HG02588 (cell line): ENCODE results near the gene ARRB1.
"Not testable (repeated sequence)": the region's sequence is repeated elsewhere in the genome, so short reads cannot be mapped to it uniquely, and the experiment has no call there.

Experiments used
- ATAC-seq: cut with Tn5 transposase; IDR thresholded peaks from one replicate; pipeline ENCODE4 v1.9.1; 2021; ENCODE audit warnings: mild to moderate bottlenecking, moderate library complexity; ENCODE audit not compliant: unreplicated experiment

ARRB1 gene

DNA sequence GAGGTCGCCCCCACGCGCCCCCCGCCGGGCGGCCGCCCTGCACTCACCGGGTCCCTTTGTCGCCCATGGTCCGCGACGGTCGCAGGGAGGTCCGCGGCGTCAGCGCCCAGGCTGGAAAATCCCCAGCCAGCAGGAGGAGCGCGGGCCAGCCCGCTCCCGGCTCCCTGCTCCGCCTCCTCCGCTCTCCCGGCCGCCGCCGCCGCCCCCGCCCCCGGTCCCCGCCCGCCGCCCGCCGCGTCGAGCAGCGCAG, at the start of gene ARRB1:
Gene ARRB1, minus strand, starts transcription at position 121 of the 250 bp plus-strand sequence. Its CDS starts 54 bp downstream, at position 67.
- ATAC-seq = no peak

DNA sequence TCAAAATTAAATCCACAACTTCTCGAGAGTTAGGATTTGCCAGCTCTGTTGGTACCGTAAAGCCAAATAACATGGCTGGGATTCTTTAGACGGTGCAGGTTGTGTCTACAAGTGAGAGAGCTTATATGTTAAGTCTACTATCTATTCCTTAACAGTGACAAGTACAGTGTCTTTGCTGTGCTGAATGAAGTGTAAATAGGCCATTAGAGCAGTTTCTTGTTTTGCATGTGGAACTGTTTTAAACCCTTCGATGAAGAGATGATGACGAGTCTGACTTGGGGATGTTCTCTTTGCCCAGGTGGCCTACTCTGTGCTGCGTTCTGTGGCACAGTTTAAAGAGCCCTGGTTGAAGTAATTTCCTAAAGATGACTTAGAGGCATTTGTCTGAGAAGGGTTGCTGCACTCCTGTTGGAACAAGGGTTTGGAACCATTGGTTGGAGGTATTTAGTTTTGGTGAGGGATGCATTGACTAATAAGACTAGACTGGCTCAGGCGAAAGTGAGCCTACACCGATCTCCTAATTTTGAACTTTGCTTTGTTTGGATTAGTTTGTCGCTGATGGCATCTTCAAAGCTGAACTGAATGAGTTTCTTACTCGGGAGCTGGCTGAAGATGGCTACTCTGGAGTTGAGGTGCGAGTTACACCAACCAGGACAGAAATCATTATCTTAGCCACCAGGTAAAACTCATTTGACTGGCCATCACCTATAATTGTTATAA, 48.8 kb upstream of the ARRB1 start:
- ATAC-seq = no peak

DNA sequence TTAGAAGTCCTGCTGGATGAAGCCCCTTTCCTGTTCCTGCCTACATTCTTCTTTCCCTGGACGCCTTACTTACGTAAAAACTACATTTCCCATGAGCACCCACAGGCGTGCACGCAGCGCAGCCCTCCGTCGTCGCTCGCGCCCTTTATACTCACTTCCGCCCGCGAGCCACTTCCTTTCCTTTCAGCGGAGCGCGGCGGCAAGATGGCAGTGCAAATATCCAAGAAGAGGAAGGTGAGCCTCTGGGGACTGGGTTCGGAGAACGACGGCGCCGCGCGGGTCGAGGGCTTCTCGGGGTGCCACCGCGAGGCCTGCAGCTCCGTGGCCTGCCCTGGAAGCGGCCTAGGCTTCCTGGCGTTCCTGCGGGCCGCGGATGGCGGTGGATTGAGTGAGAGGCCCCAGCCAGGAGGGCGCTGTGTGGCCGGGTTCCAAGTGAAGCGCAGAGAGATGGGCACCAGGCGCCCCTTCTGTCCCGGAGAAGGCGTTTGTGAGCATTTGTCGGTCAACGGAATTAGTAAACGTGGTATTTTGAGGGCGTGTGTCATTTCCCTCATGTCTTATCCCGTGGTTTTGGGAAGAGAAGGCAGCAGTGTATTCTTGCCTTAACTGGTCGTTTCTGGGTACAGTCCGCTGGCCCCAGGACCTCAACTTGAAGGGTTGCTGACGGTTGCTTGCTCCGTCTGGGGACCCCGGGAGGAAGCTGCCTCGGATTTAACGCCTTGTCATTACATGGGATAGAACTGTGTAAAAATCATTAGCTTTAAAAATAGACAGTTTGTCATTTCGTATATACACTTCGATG, 48.1 kb upstream of the ARRB1 start, which contains the start of gene RPS3:
Gene RPS3, plus strand, starts transcription at position 175 of the 802 bp plus-strand sequence. Its CDS starts 30 bp downstream, at position 205.
- ATAC-seq = peak; percentile 81

DNA sequence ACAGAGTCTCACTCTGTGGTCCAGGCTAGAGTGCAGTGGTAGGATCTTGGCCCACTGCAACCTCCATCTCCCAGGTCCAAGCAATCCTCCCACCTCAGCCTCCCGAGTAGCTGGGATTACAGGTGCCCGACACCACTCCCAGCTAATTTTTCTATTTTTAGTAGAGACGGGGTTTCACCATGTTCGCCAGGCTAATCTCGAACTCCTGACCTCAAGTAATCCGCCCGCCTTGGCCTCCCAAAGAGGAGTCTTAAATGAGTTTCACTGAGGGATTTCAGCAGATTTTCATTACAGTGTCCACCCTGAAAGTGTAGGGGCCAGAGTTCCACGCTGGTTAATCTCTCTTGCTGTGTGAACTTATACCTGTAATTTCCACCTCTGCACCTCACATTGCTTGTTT, 47.4 kb upstream of the ARRB1 start:
- no peak for ATAC-seq

DNA sequence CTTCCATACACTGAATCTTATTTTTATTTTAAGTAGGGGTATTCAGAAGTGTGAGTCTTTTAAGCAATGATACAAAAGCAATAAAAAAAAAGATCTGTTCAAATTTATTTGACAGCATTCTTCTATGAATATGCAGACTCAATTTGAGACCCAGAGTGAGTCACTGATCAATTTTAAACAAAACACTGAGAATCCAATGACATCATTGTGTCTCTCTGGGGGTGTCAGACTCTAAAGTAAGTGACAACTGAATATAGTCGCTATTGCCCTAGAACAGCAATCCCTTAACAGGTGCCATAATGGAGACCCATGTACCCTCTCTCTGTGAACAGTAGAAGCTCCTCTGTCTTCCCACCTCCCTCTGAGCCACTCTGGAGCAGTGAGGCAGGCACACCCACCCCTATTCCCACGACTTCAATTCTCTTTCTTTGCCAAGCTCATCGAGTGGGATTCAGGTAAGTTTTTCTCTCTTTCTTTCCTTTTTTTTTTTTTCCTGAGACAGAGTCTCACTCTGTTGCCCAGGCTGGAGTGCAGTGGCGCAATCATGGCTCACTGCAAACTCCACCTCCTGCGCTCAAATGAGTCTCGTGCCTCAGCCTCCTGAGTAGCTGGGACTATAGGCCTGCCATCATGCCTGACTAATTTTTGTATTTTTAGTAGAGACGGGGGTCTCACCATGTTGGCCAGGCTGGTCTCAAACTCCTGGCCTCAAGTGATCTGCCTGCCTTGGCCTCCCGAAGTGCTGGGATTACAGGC, 42.8 kb upstream of the ARRB1 start:
- no peak for ATAC-seq

DNA sequence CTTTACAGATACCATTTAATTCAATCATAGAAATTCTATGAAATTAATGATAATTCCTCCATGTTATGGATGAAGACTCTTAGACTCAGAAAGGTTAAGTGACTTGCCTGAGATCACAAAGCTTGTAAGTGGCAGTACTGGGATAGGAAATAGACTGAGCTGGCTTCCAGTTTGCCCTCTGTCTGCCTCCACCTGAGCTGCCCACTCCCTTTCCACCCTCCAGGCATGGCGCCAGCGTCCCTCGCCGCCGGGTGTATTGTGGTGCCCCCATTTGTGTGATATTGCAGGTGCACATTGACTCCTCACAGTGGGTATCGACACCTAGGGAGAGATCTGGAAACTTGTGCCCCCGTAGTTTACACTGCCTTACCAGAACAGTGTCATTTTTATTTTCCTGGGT, 38.5 kb upstream of the ARRB1 start:
- ATAC-seq = no peak

DNA sequence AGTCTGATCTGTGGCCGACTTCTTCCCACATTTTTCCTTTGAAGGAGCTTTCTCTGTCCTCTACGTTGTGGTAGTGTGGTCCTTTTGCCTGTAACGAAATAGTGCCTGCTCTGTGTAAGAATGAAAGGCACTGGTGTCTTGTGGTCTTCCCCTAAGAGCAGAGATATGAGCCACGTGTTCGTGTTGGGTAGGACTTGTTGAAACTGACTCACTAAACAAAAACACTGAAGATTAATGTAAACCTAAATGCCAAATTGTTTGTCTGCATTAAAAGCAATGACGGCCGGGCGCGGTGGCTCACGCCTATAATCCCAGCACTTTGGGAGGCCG, 37.8 kb upstream of the ARRB1 start:
- no peak for ATAC-seq

DNA sequence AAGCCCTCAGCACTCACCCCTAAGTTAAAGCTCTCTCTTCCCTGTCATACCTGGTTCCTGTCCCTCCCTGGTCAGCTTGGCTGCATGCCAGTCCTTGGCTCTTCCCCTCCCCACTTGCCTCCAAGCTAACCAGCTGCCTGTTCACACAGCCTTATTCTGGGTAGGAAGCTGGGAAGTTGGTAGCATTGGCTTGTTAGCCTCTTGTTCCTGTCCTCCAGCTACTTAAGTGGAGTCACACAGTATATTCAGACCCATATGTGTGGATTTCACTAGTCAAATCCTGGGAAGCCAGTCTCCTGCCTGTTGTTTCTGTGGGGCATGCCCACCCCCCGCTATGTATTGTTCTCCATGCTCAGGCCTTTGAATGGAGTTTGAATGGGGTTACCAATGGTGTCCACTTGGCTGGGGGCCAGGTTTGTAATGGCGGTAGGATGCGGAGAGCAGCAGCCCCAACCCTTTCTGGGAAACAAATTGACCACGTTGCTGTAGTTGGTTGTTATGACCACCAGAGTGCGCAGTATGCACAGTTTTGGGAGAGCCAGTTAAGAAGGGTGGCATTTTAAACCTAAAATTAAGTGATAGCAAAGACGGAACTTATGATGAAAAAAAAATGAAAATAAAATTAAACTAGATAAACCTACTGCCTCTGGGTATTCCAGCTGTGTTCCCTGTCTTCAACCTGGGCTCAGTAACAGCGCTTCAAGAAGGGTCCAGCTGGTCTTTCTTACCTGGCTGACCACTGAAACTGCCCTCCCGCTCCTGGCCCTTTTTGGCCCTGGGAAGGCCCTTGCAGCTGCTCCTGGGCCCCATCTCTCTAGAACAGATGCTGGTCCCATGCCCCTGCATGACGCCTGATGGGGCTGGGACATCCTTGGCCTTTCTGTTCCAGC, 37.2 kb upstream of the ARRB1 start:
- no peak for ATAC-seq

DNA sequence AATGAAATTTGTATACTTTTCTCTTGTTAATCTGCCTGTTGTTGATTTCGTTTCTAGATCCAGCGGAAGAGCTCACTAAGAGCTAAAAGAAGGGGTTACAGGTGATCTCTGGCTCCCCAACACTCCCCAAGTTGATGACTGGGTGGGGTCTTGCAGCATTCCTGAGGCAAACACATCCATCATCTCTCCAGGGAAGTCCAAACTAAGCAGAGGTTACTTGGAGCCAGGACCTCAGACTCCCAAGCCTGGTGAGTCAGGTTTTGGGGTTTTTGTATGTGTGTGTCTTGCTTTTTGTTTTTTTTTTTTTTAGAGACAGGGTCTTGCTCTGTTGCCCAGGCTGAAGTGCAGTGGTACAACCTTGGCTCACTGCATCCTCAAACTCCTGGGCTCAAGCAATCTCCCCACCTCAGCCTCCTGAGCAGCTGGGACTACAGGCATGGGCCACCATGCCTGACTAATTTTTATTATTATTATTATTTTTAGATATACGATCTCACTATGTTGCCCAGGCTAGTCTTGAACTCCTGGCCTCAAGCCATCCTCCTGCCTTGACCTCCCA, 36.4 kb upstream of the ARRB1 start:
- no peak for ATAC-seq

DNA sequence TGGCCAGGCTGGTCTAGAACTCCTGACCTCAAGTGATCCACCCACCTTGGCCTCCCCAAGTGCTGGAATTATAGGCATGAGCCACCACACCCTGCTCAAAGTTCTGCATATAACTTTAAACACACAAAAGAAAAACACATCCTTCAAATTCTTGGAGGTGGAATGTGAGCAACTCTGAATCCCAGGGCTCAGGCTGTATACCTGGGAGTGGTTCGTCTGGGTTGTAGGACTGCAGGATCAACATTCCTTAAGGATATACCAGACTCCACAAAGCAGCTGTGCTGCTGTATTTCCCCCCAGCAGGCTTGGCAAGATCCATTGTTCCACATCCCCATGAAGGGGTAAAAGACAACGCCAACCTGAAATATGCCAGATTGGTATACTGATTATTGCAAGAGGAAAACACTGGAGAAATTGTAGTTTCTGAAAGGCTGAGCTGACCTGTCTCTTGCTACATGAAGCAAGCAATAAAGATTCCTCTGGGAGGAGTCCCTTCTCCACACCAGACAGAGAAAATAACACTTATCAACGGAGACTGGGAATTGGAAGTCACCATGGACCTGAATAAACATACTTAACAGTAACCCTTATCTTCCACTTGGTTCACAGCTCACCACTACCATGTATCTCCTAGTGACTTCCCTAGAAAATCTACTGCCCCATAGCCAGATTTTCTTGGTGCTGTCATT, 35.6 kb upstream of the ARRB1 start:
- no peak for ATAC-seq

DNA sequence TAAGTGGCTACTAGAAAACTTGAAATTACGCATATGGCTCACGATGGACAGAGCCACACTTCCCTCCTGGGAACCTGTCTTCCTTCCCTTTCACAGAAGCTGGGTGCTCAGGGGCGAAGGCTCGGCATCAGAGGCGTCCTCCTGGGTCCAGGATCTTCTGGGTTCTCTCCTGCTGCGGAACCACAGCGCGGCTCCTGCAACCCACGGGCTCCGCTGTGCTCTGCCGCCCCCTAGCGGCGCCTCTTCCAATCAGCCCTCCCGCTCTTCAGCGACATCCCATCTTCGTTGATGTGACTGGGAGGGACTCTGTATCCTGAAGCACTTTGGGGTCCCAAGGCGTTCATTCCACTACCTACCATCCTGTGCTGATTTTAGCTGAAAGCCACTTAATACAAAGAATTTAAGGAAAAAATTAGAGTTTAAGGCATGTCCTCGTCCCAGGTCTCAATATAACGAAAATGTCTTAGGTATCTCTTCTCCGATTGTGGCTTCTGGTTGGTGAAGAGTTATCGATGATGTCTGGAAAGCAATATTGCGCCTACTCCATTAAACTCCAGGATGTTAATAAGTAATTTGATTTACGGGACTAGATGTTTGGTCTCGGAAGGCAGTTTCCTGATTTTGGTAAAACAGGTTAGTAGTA, 33.1 kb upstream of the ARRB1 start:
- no peak for ATAC-seq

DNA sequence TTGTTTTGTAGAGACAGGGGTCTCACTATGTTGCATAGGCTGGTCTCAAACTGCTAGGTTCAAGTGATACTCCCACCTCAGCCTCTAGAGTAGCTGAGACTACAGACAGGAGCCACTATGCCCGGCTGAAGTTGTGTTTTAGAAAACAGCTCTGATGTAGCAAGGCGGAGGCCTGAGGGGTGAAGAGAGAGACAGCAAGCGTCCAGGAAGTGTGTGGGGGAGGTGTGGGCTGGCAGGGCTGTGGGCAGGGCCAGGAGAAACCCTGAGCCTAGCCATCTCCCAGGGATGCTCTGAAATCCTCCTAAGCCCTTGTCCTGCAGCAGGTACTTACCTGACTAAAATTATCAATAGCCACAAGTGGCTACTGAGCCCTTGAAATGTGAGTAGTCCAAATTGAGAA, 31.8 kb upstream of the ARRB1 start:
- no peak for ATAC-seq

DNA sequence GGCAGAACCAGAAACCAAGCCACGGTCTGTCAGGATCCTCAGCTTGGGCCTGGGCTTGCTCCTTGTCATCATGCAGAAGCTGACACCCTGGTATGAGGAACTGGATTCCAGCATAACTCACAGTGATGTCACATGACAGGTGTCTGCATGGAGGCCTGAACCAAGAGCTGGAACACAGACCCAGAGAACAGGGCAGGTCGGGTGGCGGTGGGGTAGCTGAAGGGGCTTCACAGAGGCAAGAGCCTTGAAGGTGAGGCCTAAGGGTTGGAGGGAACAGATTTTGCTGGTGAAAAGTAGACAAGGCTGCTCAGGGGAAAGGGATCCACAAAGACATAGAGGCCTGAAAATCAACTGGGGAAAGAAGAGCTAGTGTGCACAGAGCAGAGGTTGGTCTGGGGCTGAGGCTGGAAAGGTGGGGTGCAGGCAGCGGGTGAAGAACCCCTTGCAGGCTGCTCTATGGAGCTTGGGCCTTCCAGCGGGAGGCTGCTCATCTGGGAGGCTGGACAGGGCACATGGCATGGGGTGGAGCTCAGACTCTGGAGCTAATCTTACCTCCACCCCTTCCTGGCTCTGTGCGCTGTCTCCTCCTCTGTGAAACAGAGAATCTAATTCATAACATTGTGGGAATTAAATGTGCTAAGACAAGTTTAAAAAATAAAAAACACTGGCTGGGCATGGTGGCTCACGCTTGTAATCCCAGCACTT, 29.4 kb upstream of the ARRB1 start:
- no peak for ATAC-seq

DNA sequence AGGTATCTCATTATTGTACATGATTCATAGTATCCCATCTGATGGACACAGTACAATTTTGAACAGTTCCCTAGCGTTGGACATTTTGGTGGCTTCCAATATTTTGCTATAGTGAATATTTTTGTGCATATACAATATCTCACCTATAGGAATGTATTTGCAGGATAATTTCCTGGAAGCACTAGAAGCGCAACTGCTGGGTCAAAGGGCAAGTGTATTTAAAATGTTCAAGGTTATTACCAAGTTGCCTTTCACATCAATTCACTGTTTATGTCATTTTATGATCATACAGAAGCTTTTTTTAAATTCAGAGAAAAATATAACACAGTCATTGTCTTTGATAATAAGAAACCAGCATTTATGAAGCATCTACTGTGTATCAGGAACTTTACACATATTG, 28.8 kb upstream of the ARRB1 start:
- no peak for ATAC-seq

DNA sequence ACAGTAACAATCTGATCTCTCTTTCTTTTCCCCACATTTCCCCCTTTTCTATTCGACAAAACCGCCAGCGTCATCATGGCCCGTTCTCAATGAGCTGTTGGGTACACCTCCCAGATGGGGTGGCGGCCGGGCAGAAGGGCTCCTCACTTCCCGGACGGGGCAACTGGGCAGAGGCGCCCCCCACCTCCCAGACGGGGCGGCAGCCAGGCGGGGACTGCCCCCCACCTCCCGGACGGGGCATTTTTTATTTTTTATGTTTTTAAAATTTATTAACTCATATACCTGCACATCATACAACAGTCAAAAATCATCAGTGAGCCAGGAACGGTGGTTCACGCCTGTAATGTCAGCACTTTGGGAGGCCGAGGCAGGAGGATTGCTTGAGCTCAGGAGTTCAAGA, 27.3 kb upstream of the ARRB1 start:
- ATAC-seq = not testable (repeated sequence)

DNA sequence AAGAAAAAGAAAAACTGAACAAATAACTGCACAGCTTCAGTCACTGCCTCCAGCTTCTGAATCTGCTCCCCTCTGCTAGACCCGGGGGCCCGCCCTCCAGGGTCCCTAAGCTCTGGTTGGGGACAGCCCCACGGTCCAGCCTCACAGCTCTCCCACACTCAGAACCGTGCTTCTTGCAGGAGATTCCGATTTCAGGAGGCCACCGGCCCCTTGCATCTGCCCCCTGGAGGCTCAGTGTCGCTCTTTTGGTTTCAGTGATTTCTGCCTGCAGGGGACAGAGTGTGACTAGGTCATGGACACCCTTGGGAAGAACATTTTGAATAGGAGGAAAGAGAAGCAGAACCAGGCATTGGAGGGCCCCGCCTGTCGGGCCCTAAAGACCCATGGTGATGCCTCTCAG, 24.7 kb upstream of the ARRB1 start:
- ATAC-seq = no peak

DNA sequence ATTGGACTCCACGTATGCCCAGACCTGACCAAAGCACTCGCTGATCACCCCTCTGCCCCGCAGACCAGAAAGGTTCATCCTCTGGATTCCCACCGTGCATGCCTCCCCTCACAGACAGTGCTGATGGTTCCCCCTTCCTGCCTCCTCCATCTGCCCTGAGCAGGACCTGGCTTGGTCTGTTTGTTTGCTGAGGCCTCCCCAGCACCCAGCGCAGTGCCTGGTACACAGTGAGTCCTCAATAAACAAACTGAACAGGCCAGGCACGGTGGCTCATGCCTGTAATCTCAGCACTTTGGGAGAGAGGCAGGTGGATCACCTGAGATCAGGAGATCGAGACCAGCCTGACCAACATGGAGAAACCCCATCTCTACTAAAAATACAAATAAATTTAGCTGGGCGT, 24.2 kb upstream of the ARRB1 start:
- ATAC-seq = no peak

DNA sequence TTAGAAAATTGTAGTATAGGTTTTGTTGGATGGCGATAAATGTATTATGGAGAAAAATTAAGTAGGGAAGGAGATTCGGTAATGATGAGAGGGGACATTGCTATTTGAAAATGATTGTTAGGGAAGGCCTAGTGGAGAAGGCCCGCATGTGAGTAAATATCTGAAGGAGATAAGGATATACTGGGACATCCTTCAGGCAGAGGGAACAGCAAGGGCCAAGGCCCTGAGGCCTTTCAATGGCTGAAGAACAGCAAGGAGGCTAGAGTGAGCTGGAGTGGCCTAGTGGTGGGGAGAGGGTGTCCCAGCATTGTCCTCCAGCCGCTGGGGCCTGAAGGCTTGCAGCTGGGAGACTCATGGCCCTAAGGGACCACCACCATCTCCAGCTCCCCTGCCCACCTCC, 23.2 kb upstream of the ARRB1 start:
- no peak for ATAC-seq

DNA sequence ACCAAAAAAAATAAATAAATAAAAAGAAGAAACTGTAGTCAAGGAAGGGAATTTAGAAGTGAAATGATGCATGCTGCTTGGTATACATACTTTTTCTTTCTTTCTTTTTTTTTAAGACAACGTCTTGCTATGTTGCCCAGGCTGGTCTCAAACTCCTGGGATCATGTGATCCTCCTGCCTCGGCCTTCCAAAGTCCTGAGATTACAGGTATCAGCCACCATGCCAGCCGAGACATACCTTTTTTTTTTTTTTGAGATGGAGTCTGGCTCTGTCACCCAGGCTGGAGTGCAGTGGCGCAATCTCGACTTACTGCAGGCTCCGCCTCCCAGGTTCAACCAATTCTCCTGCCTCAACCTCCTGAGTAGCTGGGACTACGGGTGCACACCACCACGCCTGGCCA, 21.7 kb upstream of the ARRB1 start:
- ATAC-seq = no peak
